Karpas-422 (cell line): Measurements from ENCODE around the gene RNU7-1. TPM values are rescaled to one million over a fixed set of nuclear protein-coding genes. Genes with fewer than 3 reads are reported as not detected.

Experiments used
- DNase-seq: peaks from one replicate; pipeline ENCODE4 v3.0.0-alpha.2; 2015
- H2AFZ ChIP-seq: fragments of 200-600 bp; sonication (generic); 2 replicates; pipeline ENCODE4 v1.6.1; 2014; ENCODE audit warnings: antibody characterized with exemption, low read length, mixed read lengths
- H3K27ac ChIP-seq: fragments of 200-600 bp; sonication (generic); 2 replicates; pipeline ENCODE4 v1.5.1; 2014; ENCODE audit warnings: mild to moderate bottlenecking, low read length, moderate library complexity
- H3K27me3 ChIP-seq: fragments of 200-600 bp; sonication (generic); 2 replicates; pipeline ENCODE4 v1.6.1; 2014; ENCODE audit warnings: low read length, mixed read lengths
- H3K36me3 ChIP-seq: fragments of 200-600 bp; sonication (generic); 2 replicates; pipeline ENCODE4 v1.6.1; 2014; ENCODE audit warnings: low read length, mixed read lengths; ENCODE audit not compliant: insufficient read depth
- H3K4me1 ChIP-seq: fragments of 200-600 bp; sonication (generic); 2 replicates; pipeline ENCODE4 v1.6.1; 2014; ENCODE audit warnings: mild to moderate bottlenecking, low read length, mixed read lengths
- H3K4me2 ChIP-seq: fragments of 200-600 bp; sonication (generic); 2 replicates; pipeline ENCODE4 v1.6.1; 2014; ENCODE audit warnings: low read length, low read depth, mild to moderate bottlenecking; ENCODE audit not compliant: poor library complexity, severe bottlenecking
- H3K4me3 ChIP-seq: fragments of 200-600 bp; sonication (generic); 2 replicates; pipeline ENCODE4 v1.5.1; 2014; ENCODE audit warnings: mild to moderate bottlenecking, antibody characterized with exemption, low read length, mixed read lengths
- H3K79me2 ChIP-seq: fragments of 200-600 bp; sonication (generic); 2 replicates; pipeline ENCODE4 v1.6.1; 2014; ENCODE audit warnings: mild to moderate bottlenecking, low read length, mixed read lengths
- H3K9ac ChIP-seq: fragments of 200-600 bp; sonication (generic); 2 replicates; pipeline ENCODE4 v1.6.0; 2014; ENCODE audit warnings: low read length
- H3K9me2 ChIP-seq: fragments of 200-600 bp; sonication (generic), shearing (Covaris generic); replicated peaks from 2 replicates; pipeline ENCODE4 v1.6.0; 2014; ENCODE audit warnings: mild to moderate bottlenecking, low read length, moderate library complexity; ENCODE audit not compliant: insufficient read depth
- H3K9me3 ChIP-seq: fragments of 300-700, 200-600 bp; sonication (generic); 2 replicates; pipeline ENCODE4 v1.6.1; 2014; ENCODE audit warnings: low read length, mixed read lengths
- H4K20me1 ChIP-seq: fragments of 200-600 bp; sonication (generic); 2 replicates; pipeline ENCODE4 v1.6.1; 2014; ENCODE audit warnings: mild to moderate bottlenecking, antibody characterized with exemption, low read length, low read depth; ENCODE audit not compliant: insufficient read depth
- total RNA-seq: library from RNA; depleted of rRNA; stranded (reverse); fragments of >200 nt; shearing (Covaris generic); gene quantifications from 2 replicates; pipeline ENCODE4 v1.2.3, GENCODE V29; 2014; ENCODE audit warnings: low replicate concordance

The RNU7-1 gene
- total RNA-seq, 1 experiment from 2014 or later, result not detected

DNA sequence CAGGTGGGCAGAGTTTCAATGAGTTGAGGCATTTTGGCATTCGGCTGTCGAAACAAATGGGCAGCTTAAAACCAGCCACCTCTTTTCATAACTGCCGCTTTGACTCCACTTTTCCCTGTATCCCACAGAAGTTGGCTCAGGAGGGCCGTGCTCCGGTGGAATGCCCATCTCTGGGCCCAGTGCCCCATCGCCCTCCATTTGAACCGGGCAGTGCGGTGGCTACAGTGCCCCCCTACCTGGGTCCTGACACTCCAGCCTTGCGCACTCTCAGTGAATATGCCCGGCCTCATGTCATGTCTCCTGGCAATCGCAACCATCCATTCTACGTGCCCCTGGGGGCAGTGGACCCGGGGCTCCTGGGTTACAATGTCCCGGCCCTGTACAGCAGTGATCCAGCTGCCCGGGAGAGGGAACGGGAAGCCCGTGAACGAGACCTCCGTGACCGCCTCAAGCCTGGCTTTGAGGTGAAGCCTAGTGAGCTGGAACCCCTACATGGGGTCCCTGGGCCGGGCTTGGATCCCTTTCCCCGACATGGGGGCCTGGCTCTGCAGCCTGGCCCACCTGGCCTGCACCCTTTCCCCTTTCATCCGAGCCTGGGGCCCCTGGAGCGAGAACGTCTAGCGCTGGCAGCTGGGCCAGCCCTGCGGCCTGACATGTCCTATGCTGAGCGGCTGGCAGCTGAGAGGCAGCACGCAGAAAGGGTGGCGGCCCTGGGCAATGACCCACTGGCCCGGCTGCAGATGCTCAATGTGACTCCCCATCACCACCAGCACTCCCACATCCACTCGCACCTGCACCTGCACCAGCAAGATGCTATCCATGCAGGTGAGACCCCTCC is 5.0 kb upstream of the RNU7-1 start:
- Histone ChIP-seq H3K27ac (no peak overlapping the region), H3K4me1 (peaks cover 40% of the 10 kb centered on the region)

DNA sequence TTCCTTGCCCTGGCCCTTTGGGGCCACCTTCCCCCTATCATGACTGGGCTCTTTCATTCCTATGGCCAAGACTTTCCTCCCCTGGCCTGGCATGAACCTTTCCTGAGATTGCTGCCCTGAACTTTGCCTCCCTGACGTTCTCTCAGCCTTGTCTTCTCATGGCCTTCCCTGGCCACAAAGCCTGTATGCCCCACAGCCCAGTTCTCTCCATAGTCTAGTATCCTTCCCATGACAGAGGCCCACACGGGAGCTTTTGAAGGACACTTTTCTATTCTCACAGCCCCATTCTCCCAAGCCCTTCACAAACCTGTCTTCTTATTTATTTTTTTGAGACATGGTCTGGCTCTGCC is 4.5 kb upstream of the RNU7-1 start:
- peaks cover 9% of the 10 kb centered on the region; the same call in 1 of the 2 replicates for H3K36me3 ChIP-seq
- no peaks in the 10 kb centered on the region for H3K9me3 ChIP-seq
- no peak overlapping the region for H3K4me3 ChIP-seq
- no peaks in the 10 kb centered on the region for H3K79me2 ChIP-seq
- H3K4me1 ChIP-seq, result peaks cover 45% of the 10 kb centered on the region
- no peaks in the 10 kb centered on the region for H3K9me2 ChIP-seq
- no peak overlapping the region for H2AFZ ChIP-seq
- no peaks in the 10 kb centered on the region for H4K20me1 ChIP-seq
- no peak overlapping the region for H3K9ac ChIP-seq
- no peak for DNase-seq
- no peak overlapping the region for H3K27ac ChIP-seq
- no peak overlapping the region for H3K4me2 ChIP-seq
- H3K27me3 ChIP-seq, result no peaks in the 10 kb centered on the region

More for the DNA sequence above, 5.0 kb upstream of the RNU7-1 start:
- DNase-seq, result no peak
- peak overlapping the region; percentile 44 for H3K4me2 ChIP-seq
- H3K36me3 ChIP-seq, result peaks cover 9% of the 10 kb centered on the region; the same call in 1 of the 2 replicates
- no peaks in the 10 kb centered on the region for H3K9me3 ChIP-seq
- no peaks in the 10 kb centered on the region for H3K9me2 ChIP-seq
- H3K79me2 ChIP-seq, result no peaks in the 10 kb centered on the region
- H3K4me3 ChIP-seq, result peak overlapping the region; percentile 52
- no peaks in the 10 kb centered on the region for H4K20me1 ChIP-seq
- H3K27me3 ChIP-seq, result no peaks in the 10 kb centered on the region
- H2AFZ ChIP-seq, result no peak overlapping the region
- H3K9ac ChIP-seq, result peak overlapping the region; percentile 58

DNA sequence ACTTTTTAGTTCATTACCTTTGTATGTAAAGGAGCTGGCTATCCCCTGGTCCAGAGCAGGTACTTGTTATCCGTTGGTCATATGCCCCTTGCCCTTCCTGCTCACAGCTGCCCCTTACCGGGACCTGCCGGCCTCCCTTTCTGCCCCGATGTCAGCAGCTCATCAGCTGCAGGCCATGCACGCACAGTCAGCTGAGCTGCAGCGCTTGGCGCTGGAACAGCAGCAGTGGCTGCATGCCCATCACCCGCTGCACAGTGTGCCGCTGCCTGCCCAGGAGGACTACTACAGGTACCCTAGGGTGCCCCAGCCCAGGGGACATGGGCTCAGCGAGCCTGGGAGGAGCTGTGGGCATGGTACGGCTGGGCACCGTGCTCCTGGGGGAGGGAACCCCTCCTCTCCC is 2.3 kb upstream of the RNU7-1 start:
- H3K79me2 ChIP-seq, result no peaks in the 10 kb centered on the region
- no peaks in the 10 kb centered on the region for H3K36me3 ChIP-seq
- H3K9me3 ChIP-seq, result no peaks in the 10 kb centered on the region
- no peaks in the 10 kb centered on the region for H3K9me2 ChIP-seq
- H3K9ac ChIP-seq, result no peak overlapping the region
- DNase-seq, result no peak
- H4K20me1 ChIP-seq, result no peaks in the 10 kb centered on the region
- H3K4me2 ChIP-seq, result no peak overlapping the region
- H3K27ac ChIP-seq, result no peak overlapping the region
- no peaks in the 10 kb centered on the region for H3K27me3 ChIP-seq
- no peak overlapping the region for H2AFZ ChIP-seq
- peaks cover 48% of the 10 kb centered on the region for H3K4me1 ChIP-seq
- H3K4me3 ChIP-seq, result no peak overlapping the region

DNA sequence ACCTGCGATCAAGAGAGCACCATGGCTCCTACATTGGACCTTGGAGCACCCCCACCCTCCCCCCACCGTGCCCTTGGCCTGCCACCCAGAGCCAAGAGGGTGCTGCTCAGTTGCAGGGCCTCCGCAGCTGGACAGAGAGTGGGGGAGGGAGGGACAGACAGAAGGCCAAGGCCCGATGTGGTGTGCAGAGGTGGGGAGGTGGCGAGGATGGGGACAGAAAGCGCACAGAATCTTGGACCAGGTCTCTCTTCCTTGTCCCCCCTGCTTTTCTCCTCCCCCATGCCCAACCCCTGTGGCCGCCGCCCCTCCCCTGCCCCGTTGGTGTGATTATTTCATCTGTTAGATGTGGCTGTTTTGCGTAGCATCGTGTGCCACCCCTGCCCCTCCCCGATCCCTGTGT is 1.8 kb upstream of the RNU7-1 start:
- Histone ChIP-seq H3K4me3 (no peak overlapping the region), H3K4me1 (peaks cover 48% of the 10 kb centered on the region), H3K9me2 (no peaks in the 10 kb centered on the region), H3K27ac (no peak overlapping the region), H3K9ac (no peak overlapping the region), H4K20me1 (no peaks in the 10 kb centered on the region), H3K79me2 (no peaks in the 10 kb centered on the region), H2AFZ (no peak overlapping the region), H3K36me3 (no peaks in the 10 kb centered on the region), H3K4me2 (no peak overlapping the region), H3K9me3 (no peaks in the 10 kb centered on the region), H3K27me3 (no peaks in the 10 kb centered on the region)
- no peak for DNase-seq

DNA sequence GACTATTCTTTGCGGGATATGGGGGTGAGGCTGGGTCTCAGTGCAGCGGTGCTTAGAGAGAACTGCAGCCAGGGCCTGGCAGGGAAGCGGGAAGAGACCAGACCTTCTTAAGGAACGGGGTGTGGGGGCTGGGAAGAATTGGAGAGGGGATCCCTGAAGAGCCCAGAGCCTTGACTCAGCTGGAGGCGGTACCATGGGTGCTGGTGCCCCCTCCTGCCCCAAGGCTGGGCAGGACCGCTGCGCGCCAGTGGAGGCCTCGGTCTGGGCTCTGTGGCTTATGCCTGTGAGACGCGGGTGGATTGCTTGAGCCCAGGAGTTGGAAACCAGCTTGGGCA is 1.3 kb upstream of the RNU7-1 start:
- no peaks in the 10 kb centered on the region for H3K36me3 ChIP-seq
- no peaks in the 10 kb centered on the region for H3K27me3 ChIP-seq
- no peak overlapping the region for H3K9ac ChIP-seq
- no peaks in the 10 kb centered on the region for H3K79me2 ChIP-seq
- no peak overlapping the region for H2AFZ ChIP-seq
- DNase-seq, result no peak
- H3K27ac ChIP-seq, result no peak overlapping the region
- no peak overlapping the region for H3K4me2 ChIP-seq
- H3K9me2 ChIP-seq, result no peaks in the 10 kb centered on the region
- H3K4me3 ChIP-seq, result no peak overlapping the region
- no peaks in the 10 kb centered on the region for H3K9me3 ChIP-seq
- H3K4me1 ChIP-seq, result peaks cover 48% of the 10 kb centered on the region
- no peaks in the 10 kb centered on the region for H4K20me1 ChIP-seq

DNA sequence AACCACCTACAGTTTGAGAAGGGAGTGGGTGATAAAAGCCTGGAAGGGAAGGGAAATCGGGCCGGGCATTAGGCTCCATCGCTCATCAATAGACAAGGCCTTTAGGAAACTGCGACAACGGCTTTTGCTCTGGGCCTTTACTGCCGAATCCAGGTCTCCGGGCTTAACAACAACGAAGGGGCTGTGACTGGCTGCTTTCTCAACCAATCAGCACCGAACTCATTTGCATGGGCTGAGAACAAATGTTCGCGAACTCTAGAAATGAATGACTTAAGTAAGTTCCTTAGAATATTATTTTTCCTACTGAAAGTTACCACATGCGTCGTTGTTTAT is 261 bp upstream of the RNU7-1 start:
- Histone ChIP-seq H3K9ac (peak overlapping the region; percentile 92), H3K9me3 (no peaks in the 10 kb centered on the region), H3K4me2 (peak overlapping the region; percentile 90), H3K4me1 (peaks cover 43% of the 10 kb centered on the region), H3K27ac (peak overlapping the region; percentile 93), H4K20me1 (no peaks in the 10 kb centered on the region), H3K36me3 (no peaks in the 10 kb centered on the region), H2AFZ (no peak overlapping the region; the same call in 1 of the 2 replicates), H3K4me3 (peak overlapping the region; percentile 92), H3K27me3 (no peaks in the 10 kb centered on the region), H3K79me2 (no peaks in the 10 kb centered on the region), H3K9me2 (no peaks in the 10 kb centered on the region)
- peak; percentile 96 for DNase-seq

DNA sequence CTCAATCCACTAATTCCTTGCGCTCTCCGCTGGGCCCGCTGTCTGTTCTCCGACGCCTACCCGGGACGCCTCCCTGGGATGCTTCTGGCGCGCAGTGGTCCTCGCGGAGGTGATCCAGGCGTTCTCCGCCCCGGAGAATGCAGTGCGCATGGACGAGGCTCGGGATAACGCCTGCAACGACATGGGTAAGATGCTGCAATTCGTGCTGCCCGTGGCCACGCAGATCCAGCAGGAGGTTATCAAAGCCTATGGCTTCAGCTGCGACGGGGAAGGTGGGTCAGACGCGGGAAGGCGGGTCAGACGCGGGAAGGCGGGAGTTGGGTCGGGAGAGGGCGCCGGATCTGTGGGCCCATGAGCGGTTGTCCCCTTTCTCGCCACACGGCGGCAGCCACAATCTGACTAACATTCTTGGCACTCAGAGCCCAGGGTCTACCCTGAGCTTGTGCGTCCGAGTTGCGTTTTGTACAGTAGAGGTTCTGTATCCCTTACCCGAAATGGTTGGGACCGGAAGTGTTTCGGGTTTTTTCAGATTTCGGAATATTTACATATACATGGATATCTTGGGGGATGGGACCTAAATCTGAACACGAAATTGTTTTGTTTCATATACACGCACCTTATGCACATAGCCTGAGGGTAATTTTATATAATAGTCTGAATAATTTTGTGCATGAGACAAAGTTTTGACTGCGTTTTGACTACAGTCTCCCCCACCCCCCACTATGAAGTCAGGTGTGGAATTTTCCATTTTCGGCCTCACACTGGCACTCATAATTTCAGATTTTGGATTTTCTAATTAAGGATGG is 968 bp downstream of the RNU7-1 start:
- no peak overlapping the region for H2AFZ ChIP-seq
- peaks cover 50% of the 10 kb centered on the region for H3K4me1 ChIP-seq
- H3K36me3 ChIP-seq, result no peaks in the 10 kb centered on the region
- H3K4me2 ChIP-seq, result peak overlapping the region; percentile 90
- H3K9me2 ChIP-seq, result no peaks in the 10 kb centered on the region
- no peaks in the 10 kb centered on the region for H3K27me3 ChIP-seq
- H3K9ac ChIP-seq, result peak overlapping the region; percentile 92
- no peaks in the 10 kb centered on the region for H3K79me2 ChIP-seq
- DNase-seq, result peak; percentile 97
- H4K20me1 ChIP-seq, result no peaks in the 10 kb centered on the region
- peak overlapping the region; percentile 92 for H3K4me3 ChIP-seq
- H3K9me3 ChIP-seq, result no peaks in the 10 kb centered on the region
- peak overlapping the region; percentile 93 for H3K27ac ChIP-seq

DNA sequence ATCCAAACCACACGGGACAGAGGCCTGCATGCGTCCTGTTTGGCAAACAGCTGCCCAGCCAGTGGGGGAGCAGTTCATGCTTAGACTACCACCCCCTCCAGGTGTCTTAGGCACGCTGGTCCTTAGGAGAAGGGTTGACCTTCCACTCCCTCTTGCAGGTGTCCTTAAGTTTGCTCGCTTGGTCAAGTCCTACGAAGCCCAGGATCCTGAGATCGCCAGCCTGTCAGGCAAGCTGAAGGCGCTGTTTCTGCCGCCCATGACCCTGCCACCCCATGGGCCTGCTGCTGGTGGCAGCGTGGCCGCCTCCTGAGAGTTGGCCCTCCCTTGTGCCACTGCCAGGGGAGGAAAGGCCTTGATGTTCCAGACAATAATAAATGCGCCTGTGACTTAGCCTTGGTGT is 2.0 kb downstream of the RNU7-1 start:
- H3K9me3 ChIP-seq, result no peaks in the 10 kb centered on the region
- peak overlapping the region; percentile 93 for H3K27ac ChIP-seq
- H3K9me2 ChIP-seq, result no peaks in the 10 kb centered on the region
- DNase-seq, result no peak
- no peaks in the 10 kb centered on the region for H3K27me3 ChIP-seq
- no peaks in the 10 kb centered on the region for H3K36me3 ChIP-seq
- peak overlapping the region; percentile 92 for H3K4me3 ChIP-seq
- H3K79me2 ChIP-seq, result no peaks in the 10 kb centered on the region
- peak overlapping the region; percentile 92 for H3K9ac ChIP-seq
- H3K4me1 ChIP-seq, result peaks cover 58% of the 10 kb centered on the region
- H2AFZ ChIP-seq, result no peak overlapping the region
- no peaks in the 10 kb centered on the region for H4K20me1 ChIP-seq
- H3K4me2 ChIP-seq, result peak overlapping the region; percentile 90
